HG02885 (cell line): ENCODE results near the gene AP5S1.

ENCODE experiments used
- ATAC-seq: cut with Tn5 transposase; IDR thresholded peaks from one replicate; pipeline ENCODE4 v1.9.1; 2021; ENCODE audit warnings: mild to moderate bottlenecking; ENCODE audit not compliant: unreplicated experiment, poor library complexity

The AP5S1 gene

GRCh38 chr20:3871550-3872265, 51.4 kb downstream of the AP5S1 start:
- ATAC-seq, result no peak

- no peak for ATAC-seq
These were observed 53.2 kb downstream of the AP5S1 start for GRCh38 chr20:3873507-3873906.

GRCh38 chr20:3874194-3874844, 54.0 kb downstream of the AP5S1 start:
- no peak for ATAC-seq

- ATAC-seq, result no peak
These were observed 55.1 kb downstream of the AP5S1 start for GRCh38 chr20:3875378-3875974.

GRCh38 chr20:3876000-3876399, 55.7 kb downstream of the AP5S1 start:
- ATAC-seq, result no peak

GRCh38 chr20:3876676-3877075, 56.3 kb downstream of the AP5S1 start:
- no peak for ATAC-seq
